Ishikawa (cell line): Measurements from ENCODE around the gene GTSF1L.

Experiments
- CEBPB ChIP-seq: IDR thresholded peaks from 2 replicates; pipeline ENCODE4 v1.6.1; 2012
- CREB1 ChIP-seq: IDR thresholded peaks from 2 replicates; pipeline ENCODE4 v1.6.1; 2012; ENCODE audit warnings: low read depth
- EP300 ChIP-seq: IDR thresholded peaks from 2 replicates; pipeline ENCODE4 v1.6.1; 2012; ENCODE audit warnings: borderline replicate concordance
- REST ChIP-seq: IDR thresholded peaks from 2 replicates; pipeline ENCODE4 v1.6.1; 2012; ENCODE audit warnings: low read depth, mild to moderate bottlenecking
- TAF1 ChIP-seq: IDR thresholded peaks from 2 replicates; pipeline ENCODE4 v1.6.1; 2012; ENCODE audit warnings: low read depth, mild to moderate bottlenecking
- TCF12 ChIP-seq: IDR thresholded peaks from 2 replicates; pipeline ENCODE4 v1.6.1; 2012; ENCODE audit warnings: low read depth
- TEAD4 ChIP-seq: IDR thresholded peaks from 2 replicates; pipeline ENCODE4 v1.6.1; 2012
- ZBTB7A ChIP-seq: IDR thresholded peaks from 2 replicates; pipeline ENCODE4 v1.6.1; 2012; ENCODE audit warnings: low read depth

- TF ChIP-seq CEBPB (no peak), TAF1 (no peak), CREB1 (no peak), EP300 (no peak), REST (no peak), ZBTB7A (no peak), TCF12 (no peak), TEAD4 (no peak)
Observed at GRCh38 chr20:43702502-43702901, 24.3 kb downstream of the GTSF1L start.
